Endothelial cell (in vitro differentiated cells): Measurements from ENCODE around the gene ROR2. TPM values are rescaled to one million over a fixed set of nuclear protein-coding genes. Genes with fewer than 3 reads are reported as not detected.

Experiments used
- DNase-seq: peaks from one replicate; pipeline ENCODE4 v3.0.0; 2021; ENCODE audit warnings: low spot score
- H3K27ac Mint-ChIP-seq: one replicate; pipeline ENCODE4 v1.8.0; 2021; ENCODE audit warnings: mixed read lengths, inconsistent platforms; ENCODE audit not compliant: unreplicated experiment
- H3K27me3 Mint-ChIP-seq: one replicate; pipeline ENCODE4 v1.8.0; 2021; ENCODE audit warnings: mild to moderate bottlenecking, moderate library complexity, mixed read lengths, inconsistent platforms; ENCODE audit not compliant: unreplicated experiment
- H3K36me3 Mint-ChIP-seq: one replicate; pipeline ENCODE4 v1.8.0; 2021; ENCODE audit warnings: mild to moderate bottlenecking, low read depth, mixed read lengths, inconsistent platforms; ENCODE audit not compliant: unreplicated experiment
- H3K4me1 Mint-ChIP-seq: one replicate; pipeline ENCODE4 v1.8.0; 2021; ENCODE audit warnings: mild to moderate bottlenecking, mixed read lengths, inconsistent platforms; ENCODE audit not compliant: unreplicated experiment
- H3K4me3 Mint-ChIP-seq: one replicate; pipeline ENCODE4 v1.8.0; 2021; ENCODE audit warnings: mild to moderate bottlenecking, mixed read lengths, inconsistent platforms; ENCODE audit not compliant: unreplicated experiment
- H3K9me3 Mint-ChIP-seq: one replicate; pipeline ENCODE4 v1.8.0; 2021; ENCODE audit warnings: mixed read lengths, inconsistent platforms; ENCODE audit not compliant: unreplicated experiment
- CTCF ChIP-seq: fragments of 200-600 bp; sonication (generic); IDR thresholded peaks from one replicate; pipeline ENCODE4 v1.5.0; 2021; ENCODE audit warnings: antibody characterized with exemption; ENCODE audit not compliant: unreplicated experiment
- total RNA-seq: library from RNA; stranded (reverse); fragmentation: NEBNext Ultra II Directional; extraction: Animal tissue kit (Norgen Biotek cat#: 25700); gene quantifications from one replicate; pipeline ENCODE4 v1.2.1, GENCODE V29; 2021; ENCODE audit not compliant: unreplicated experiment

ROR2 gene
- total RNA-seq, 1 donor from 2014 or later: 3.5 TPM

- H3K9me3 Mint-ChIP-seq: no peaks in the 10 kb centered on the region
- H3K27me3 Mint-ChIP-seq: peaks cover 4% of the 10 kb centered on the region
- TF ChIP-seq CTCF: no peak
- H3K4me1 Mint-ChIP-seq: no peaks in the 10 kb centered on the region
- DNase-seq: no peak
- H3K36me3 Mint-ChIP-seq: no peaks in the 10 kb centered on the region
- H3K4me3 Mint-ChIP-seq: no peak overlapping the region
- no peak overlapping the region for H3K27ac Mint-ChIP-seq
Observed at GRCh38 chr9:91591627-91592026, 358.4 kb downstream of the ROR2 start.

GRCh38 chr9:91589101-91589553, 360.9 kb downstream of the ROR2 start:
- Mint-ChIP-seq H3K27ac (no peak overlapping the region), H3K9me3 (no peaks in the 10 kb centered on the region), H3K36me3 (no peaks in the 10 kb centered on the region), H3K4me3 (no peak overlapping the region), H3K4me1 (no peaks in the 10 kb centered on the region), H3K27me3 (peaks cover 4% of the 10 kb centered on the region)
- DNase-seq: no peak
- TF ChIP-seq CTCF: no peak

GRCh38 chr9:91586282-91586681, 363.7 kb downstream of the ROR2 start:
- no peak overlapping the region for H3K27ac Mint-ChIP-seq
- no peak for TF ChIP-seq CTCF
- H3K36me3 Mint-ChIP-seq: no peaks in the 10 kb centered on the region
- no peak for DNase-seq
- H3K4me3 Mint-ChIP-seq: no peak overlapping the region
- no peaks in the 10 kb centered on the region for H3K4me1 Mint-ChIP-seq
- peaks cover 2% of the 10 kb centered on the region for H3K27me3 Mint-ChIP-seq
- H3K9me3 Mint-ChIP-seq: no peaks in the 10 kb centered on the region

GRCh38 chr9:91583966-91584365, 366.1 kb downstream of the ROR2 start:
- no peak for DNase-seq
- no peaks in the 10 kb centered on the region for H3K4me1 Mint-ChIP-seq
- TF ChIP-seq CTCF: no peak
- peaks cover 2% of the 10 kb centered on the region for H3K27me3 Mint-ChIP-seq
- no peaks in the 10 kb centered on the region for H3K9me3 Mint-ChIP-seq
- no peak overlapping the region for H3K4me3 Mint-ChIP-seq
- no peak overlapping the region for H3K27ac Mint-ChIP-seq
- H3K36me3 Mint-ChIP-seq: no peaks in the 10 kb centered on the region

GRCh38 chr9:91583161-91583875, 366.7 kb downstream of the ROR2 start:
- no peak for TF ChIP-seq CTCF
- H3K4me1 Mint-ChIP-seq: no peaks in the 10 kb centered on the region
- H3K27me3 Mint-ChIP-seq: peaks cover 2% of the 10 kb centered on the region
- H3K36me3 Mint-ChIP-seq: no peaks in the 10 kb centered on the region
- H3K27ac Mint-ChIP-seq: no peak overlapping the region
- DNase-seq: no peak
- H3K4me3 Mint-ChIP-seq: no peak overlapping the region
- H3K9me3 Mint-ChIP-seq: no peaks in the 10 kb centered on the region
